ENCODE data around the gene CNTNAP2.

The CNTNAP2 gene

DNA sequence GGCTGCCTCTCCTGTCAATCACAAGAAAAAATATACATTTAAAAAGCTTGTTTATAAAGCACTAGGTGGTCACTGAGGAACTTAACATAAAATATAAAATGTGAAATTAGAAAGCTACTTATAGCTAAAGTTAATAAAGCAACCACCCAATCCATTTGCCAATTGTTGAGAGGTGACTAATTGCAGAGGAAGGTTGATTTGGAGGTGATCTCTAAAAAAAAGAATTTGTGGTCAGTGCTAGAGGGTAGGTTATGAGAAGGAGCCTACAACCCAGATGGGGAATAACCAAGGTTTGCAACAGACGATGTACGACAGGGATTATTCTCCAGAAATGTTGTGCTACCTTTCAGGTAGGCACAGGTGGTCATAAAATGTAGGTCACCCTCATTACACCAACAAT, 2029.7 kb downstream of the CNTNAP2 start:
- H3K4me2 ChIP-seq (ENCODE audit: insufficient read depth, low read length), result no peak overlapping the region
- no peaks in the 10 kb centered on the region for H3K79me2 ChIP-seq (ENCODE audit: insufficient read depth, low read length)
- DNase-seq (no peak), ATAC-seq (ENCODE audit: insufficient read depth, low read depth) (no peak)
- H3K9ac ChIP-seq (ENCODE audit: low read depth, low read length), result no peak overlapping the region
- no peak for TF ChIP-seq EZH2 (IDR thresholded peaks at IDR 0.05; ENCODE audit: borderline replicate concordance, low read depth, low read length, severe bottlenecking)
- TF ChIP-seq CTCF (IDR thresholded peaks at IDR 0.05; ENCODE audit: borderline replicate concordance, extremely low read depth, low read length, poor library complexity, severe bottlenecking), result no peak
- no peaks in the 10 kb centered on the region for H3K36me3 ChIP-seq (ENCODE audit: insufficient read depth, low read length)
- H4K20me1 ChIP-seq (ENCODE audit: insufficient read depth, low read length), result no peaks in the 10 kb centered on the region
- H3K27me3 ChIP-seq (ENCODE audit: insufficient read depth, low read length, poor library complexity), result peaks cover 2% of the 10 kb centered on the region
- no peaks in the 10 kb centered on the region for H3K9me3 ChIP-seq (ENCODE audit: insufficient read depth, low read length, severe bottlenecking)
- H3K27ac ChIP-seq (ENCODE audit: low read length), result no peak overlapping the region
- no peak overlapping the region for H2AFZ ChIP-seq (ENCODE audit: low read depth, low read length)
- H3K4me3 ChIP-seq (ENCODE audit: low read depth in 1 of 2, low read length in 2 of 2), result no peak overlapping the region
- H3K4me1 ChIP-seq (ENCODE audit: insufficient read depth, low read length), result no peaks in the 10 kb centered on the region

- Histone ChIP-seq H3K9me3 (ENCODE audit: insufficient read depth, low read length, severe bottlenecking) (peaks cover 2% of the 10 kb centered on the region), H3K4me3 (ENCODE audit: low read depth in 1 of 2, low read length in 2 of 2) (no peak overlapping the region)
Observed at GRCh38 chr7:148147438-148147837, 2030.8 kb downstream of the CNTNAP2 start.

GRCh38 chr7:148148456-148148855, 2031.9 kb downstream of the CNTNAP2 start:
- no peak for ATAC-seq (ENCODE audit: insufficient read depth, low read depth)
- TF ChIP-seq EZH2 (IDR thresholded peaks at IDR 0.05; ENCODE audit: borderline replicate concordance, low read depth, low read length, severe bottlenecking), result no peak
- no peak for TF ChIP-seq CTCF (IDR thresholded peaks at IDR 0.05; ENCODE audit: borderline replicate concordance, extremely low read depth, low read length, poor library complexity, severe bottlenecking)
- no peak overlapping the region for H3K27ac ChIP-seq (ENCODE audit: low read length)

More at GRCh38 chr7:148147438-148147837, 2030.8 kb downstream of the CNTNAP2 start:
- Histone ChIP-seq H3K9ac (ENCODE audit: low read depth, low read length) (no peak overlapping the region), H3K4me2 (ENCODE audit: insufficient read depth, low read length) (no peak overlapping the region), H3K27me3 (ENCODE audit: insufficient read depth, low read length, poor library complexity) (peaks cover 2% of the 10 kb centered on the region), H3K79me2 (ENCODE audit: insufficient read depth, low read length) (no peaks in the 10 kb centered on the region), H4K20me1 (ENCODE audit: insufficient read depth, low read length) (no peaks in the 10 kb centered on the region), H2AFZ (ENCODE audit: low read depth, low read length) (no peak overlapping the region), H3K4me1 (ENCODE audit: insufficient read depth, low read length) (no peaks in the 10 kb centered on the region), H3K27ac (ENCODE audit: low read length) (no peak overlapping the region), H3K36me3 (ENCODE audit: insufficient read depth, low read length) (no peaks in the 10 kb centered on the region)
- no peak for TF ChIP-seq CTCF (IDR thresholded peaks at IDR 0.05; ENCODE audit: borderline replicate concordance, extremely low read depth, low read length, poor library complexity, severe bottlenecking)
- TF ChIP-seq EZH2 (IDR thresholded peaks at IDR 0.05; ENCODE audit: borderline replicate concordance, low read depth, low read length, severe bottlenecking), result no peak
- no peak for DNase-seq
- ATAC-seq (ENCODE audit: insufficient read depth, low read depth), result no peak

DNA sequence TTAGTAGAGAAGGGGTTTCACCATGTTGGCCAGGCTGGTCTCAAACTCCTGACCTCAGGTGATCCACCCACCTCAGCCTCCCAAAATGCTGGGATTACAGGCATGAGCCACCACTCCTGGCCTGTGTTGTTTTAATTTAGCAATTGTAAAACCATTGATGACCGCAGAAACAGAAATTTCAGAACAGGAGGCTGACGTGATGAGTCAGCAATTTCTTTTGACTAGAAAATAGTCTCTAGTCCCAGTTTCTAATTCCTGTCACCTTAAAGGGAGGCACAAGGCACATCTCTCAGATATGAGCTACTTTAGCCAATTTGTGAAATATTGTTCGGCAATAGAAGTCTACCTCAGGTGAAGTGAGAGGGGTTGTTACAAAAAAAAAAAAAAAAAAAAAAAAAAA, 2033.1 kb downstream of the CNTNAP2 start:
- DNase-seq (no peak), ATAC-seq (ENCODE audit: insufficient read depth, low read depth) (no peak)
- H3K4me3 ChIP-seq (ENCODE audit: low read depth in 1 of 2, low read length in 2 of 2), result no peak overlapping the region
- H3K4me1 ChIP-seq (ENCODE audit: insufficient read depth, low read length), result no peaks in the 10 kb centered on the region
- H3K4me2 ChIP-seq (ENCODE audit: insufficient read depth, low read length), result no peak overlapping the region
- TF ChIP-seq CTCF (IDR thresholded peaks at IDR 0.05; ENCODE audit: borderline replicate concordance, extremely low read depth, low read length, poor library complexity, severe bottlenecking) (no peak), EZH2 (IDR thresholded peaks at IDR 0.05; ENCODE audit: borderline replicate concordance, low read depth, low read length, severe bottlenecking) (no peak)
- no peak overlapping the region for H2AFZ ChIP-seq (ENCODE audit: low read depth, low read length)
- H3K36me3 ChIP-seq (ENCODE audit: insufficient read depth, low read length), result no peaks in the 10 kb centered on the region
- no peaks in the 10 kb centered on the region for H4K20me1 ChIP-seq (ENCODE audit: insufficient read depth, low read length)
- H3K9me3 ChIP-seq (ENCODE audit: insufficient read depth, low read length, severe bottlenecking), result peaks cover 2% of the 10 kb centered on the region
- no peak overlapping the region for H3K9ac ChIP-seq (ENCODE audit: low read depth, low read length)
- H3K27me3 ChIP-seq (ENCODE audit: insufficient read depth, low read length, poor library complexity), result no peaks in the 10 kb centered on the region
- H3K79me2 ChIP-seq (ENCODE audit: insufficient read depth, low read length), result no peaks in the 10 kb centered on the region
- no peak overlapping the region for H3K27ac ChIP-seq (ENCODE audit: low read length)

More at GRCh38 chr7:148148456-148148855, 2031.9 kb downstream of the CNTNAP2 start:
- Histone ChIP-seq H4K20me1 (ENCODE audit: insufficient read depth, low read length) (no peaks in the 10 kb centered on the region), H3K9ac (ENCODE audit: low read depth, low read length) (no peak overlapping the region), H3K4me2 (ENCODE audit: insufficient read depth, low read length) (no peak overlapping the region), H3K4me3 (ENCODE audit: low read depth in 1 of 2, low read length in 2 of 2) (no peak overlapping the region), H3K79me2 (ENCODE audit: insufficient read depth, low read length) (no peaks in the 10 kb centered on the region), H3K4me1 (ENCODE audit: insufficient read depth, low read length) (no peaks in the 10 kb centered on the region), H3K27me3 (ENCODE audit: insufficient read depth, low read length, poor library complexity) (peaks cover 2% of the 10 kb centered on the region), H2AFZ (ENCODE audit: low read depth, low read length) (no peak overlapping the region), H3K9me3 (ENCODE audit: insufficient read depth, low read length, severe bottlenecking) (peaks cover 2% of the 10 kb centered on the region), H3K36me3 (ENCODE audit: insufficient read depth, low read length) (no peaks in the 10 kb centered on the region)
- no peak for DNase-seq
